Left colon (tissue), 2 donors: ENCODE results near the gene ZSWIM9. TPM values are rescaled to one million over a fixed set of nuclear protein-coding genes. Genes with fewer than 3 reads are reported as not detected.
"Not testable (repeated sequence)": the region's sequence is repeated elsewhere in the genome, so short reads cannot be mapped to it uniquely, and the experiment has no call there.

Source experiments
- ATAC-seq: fragments of 200-7000 bp; cut with Tn5 transposase; one replicate; pipeline ENCODE4 v1.9.1; 2020; ENCODE audit warnings: mild to moderate bottlenecking, moderate library complexity
- DNase-seq, 2 donors: peaks; one replicate each; pipeline ENCODE4 v3.0.0-alpha.2; 2020
- intact Hi-C, 2 donors: fragments of 100-400 bp; cut with DNase I in 1 of 2; cut with micrococcal nuclease in 1 of 2; formaldehyde crosslinking; loops; one replicate each; pipeline versions ENCODE4 v1.11.2 to v1.14.0; 2022; cut with DNase I, micrococcal nuclease
- total RNA-seq, 2 donors: library from RNA; stranded (reverse); fragmentation: NEBNext Ultra II Directional; extraction: Animal tissue kit (Norgen Biotek cat#: 25700); gene quantifications; one replicate each; pipeline ENCODE4 v1.2.1, GENCODE V29; 2021
- donor health status: DM: no; HTN: no; CAD: no.
- donor health status: DM: yes; HTN: yes; CAD: no.

ZSWIM9 gene
- total RNA-seq, 2 donors from 2014 or later = 5.8 to 7.1 TPM

- peak; percentile 93 to 95 for DNase-seq
- intact Hi-C loops = no loop called here
These were observed 33.5 kb downstream of the ZSWIM9 start for GRCh38 chr19:48203794-48204628.

DNA sequence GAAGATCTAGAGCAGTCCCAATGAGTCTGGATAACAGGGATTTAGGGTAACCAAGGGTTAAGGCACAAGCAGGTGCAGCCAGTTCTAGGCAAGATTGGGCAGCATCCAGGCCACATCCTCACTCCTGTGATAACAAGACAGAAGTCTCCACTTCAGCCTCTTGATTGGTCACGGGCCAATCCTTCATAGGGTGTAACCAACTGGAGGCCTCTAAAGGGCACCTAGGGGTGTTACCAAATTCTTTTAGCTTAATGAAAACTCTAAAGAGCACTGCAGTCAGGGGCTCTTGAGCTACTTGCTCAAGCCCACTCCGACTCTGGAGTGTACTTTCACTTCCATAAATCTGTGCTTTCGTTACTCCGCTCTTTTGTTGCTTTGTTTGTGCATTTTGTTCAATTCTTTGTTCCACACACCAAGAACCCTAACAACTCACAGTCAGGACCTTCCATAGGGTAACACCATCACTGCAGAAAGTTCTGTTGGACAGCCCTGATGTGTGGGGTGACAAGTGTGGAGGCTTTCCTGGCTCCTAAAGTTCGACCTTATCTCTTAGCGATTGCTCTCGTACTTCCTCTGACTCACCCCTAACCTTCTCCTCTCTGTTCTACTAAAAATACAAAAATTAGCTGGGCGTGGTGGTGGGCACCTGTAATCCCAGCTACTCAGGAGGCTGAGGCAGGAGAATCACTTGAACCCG is 36.1 kb downstream of the ZSWIM9 start:
- ATAC-seq (no peak), DNase-seq (no peak)
- intact Hi-C loops = no loop called here

More at GRCh38 chr19:48203794-48204628, 33.5 kb downstream of the ZSWIM9 start:
- ATAC-seq = peak; percentile 99

GRCh38 chr19:48210005-48210404 is 39.5 kb downstream of the ZSWIM9 start:
- intact Hi-C loops = no loop called here
- DNase-seq (no peak), ATAC-seq (no peak)

GRCh38 chr19:48213959-48214358 is 43.5 kb downstream of the ZSWIM9 start:
- intact Hi-C loops = no loop called here
- no peak for ATAC-seq
- DNase-seq = no peak

DNA sequence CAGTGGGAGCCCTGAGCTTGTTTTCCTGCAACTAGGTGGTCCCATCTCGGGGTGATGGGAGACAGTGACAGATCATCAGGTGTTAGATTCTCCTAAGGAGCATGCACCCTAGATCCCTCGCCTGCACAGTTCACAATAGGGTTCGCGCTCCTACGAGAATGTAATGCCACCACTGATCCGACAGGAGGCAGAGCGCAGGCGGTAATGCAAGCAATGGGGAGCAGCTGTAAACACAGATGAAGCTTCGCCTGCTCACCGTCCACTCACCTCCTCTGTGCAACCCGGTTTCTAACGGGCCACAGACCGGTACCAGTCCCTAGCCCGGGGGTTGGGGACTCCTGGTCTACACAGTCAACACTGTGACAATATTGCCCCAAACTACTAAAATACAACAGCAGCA is 46.5 kb downstream of the ZSWIM9 start:
- intact Hi-C loops = no loop called here
- no peak for ATAC-seq

DNA sequence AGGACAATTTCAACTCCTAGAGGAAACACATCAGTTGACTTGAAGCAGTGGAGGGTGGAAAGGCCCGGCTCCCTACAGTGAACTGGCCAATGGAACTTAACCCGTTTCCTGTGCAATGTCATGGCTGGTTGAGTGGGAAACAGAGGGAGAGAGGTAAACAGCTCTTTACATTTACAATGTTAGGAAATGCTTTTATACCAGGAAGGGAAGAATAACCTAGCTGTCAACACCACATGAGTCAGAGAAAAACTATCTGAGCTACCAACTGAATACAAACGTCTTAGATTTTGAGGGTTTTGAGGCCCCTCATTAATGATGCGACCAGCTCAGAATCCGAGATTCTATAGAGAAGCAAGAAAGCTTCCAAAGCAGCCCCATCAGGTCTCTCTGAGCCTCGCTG is 48.5 kb downstream of the ZSWIM9 start:
- ATAC-seq (no peak), DNase-seq (no peak)
- intact Hi-C loops = no loop called here

More for the DNA sequence above, 46.5 kb downstream of the ZSWIM9 start:
- DNase-seq = no peak

- DNase-seq, ATAC-seq, intact Hi-C loops: not testable (repeated sequence)
These were observed 50.3 kb downstream of the ZSWIM9 start for GRCh38 chr19:48220784-48221183.

DNA sequence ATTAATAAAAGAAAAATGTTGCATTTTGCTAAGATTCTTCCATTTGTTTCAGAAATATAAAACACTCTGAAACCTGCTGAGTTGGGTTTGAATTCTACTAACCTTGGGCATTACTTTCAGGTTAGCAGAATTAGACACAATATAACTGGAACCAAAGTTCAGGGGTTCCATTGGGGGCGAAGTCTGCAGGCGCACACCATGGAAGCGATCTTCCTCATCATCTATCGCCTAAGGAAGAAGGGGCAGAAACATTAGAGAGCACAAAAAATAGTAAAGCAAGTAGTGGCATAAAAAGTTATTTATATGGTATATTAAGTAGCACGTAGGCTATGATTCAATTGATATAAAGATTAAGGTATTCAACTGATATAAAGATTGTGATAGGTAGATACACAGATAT is 51.1 kb downstream of the ZSWIM9 start:
- intact Hi-C loops = no loop called here
- no peak for DNase-seq
- no peak for ATAC-seq

DNA sequence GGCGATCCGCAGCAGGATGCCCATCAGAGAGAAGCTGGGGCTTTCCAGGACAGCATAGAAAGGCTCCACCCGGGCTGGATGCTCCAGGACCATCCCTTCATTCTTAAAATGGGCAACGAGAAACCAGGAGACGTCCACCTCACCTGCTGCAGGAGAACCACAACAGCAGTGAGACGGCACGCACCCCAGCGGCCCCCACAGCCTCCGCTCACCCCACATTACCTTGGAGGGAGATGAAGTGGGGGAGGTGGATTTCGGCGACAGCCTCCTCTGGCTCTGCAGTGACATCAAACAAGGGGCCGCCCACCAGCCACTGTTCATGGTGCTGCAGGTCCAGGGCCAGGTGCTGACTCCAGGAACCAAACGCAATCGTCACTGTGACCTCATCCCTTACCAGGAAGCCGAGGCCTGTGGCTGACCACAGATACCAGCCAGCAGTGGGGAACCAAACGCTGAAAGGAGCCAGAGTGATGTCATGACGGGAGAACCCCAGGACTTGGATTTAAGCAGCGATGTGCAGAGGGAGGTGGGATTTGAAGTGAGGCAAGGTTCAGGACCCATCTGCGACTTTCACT is 60.2 kb downstream of the ZSWIM9 start:
- ATAC-seq (no peak), DNase-seq (no peak)
- intact Hi-C loops = no loop called here

DNA sequence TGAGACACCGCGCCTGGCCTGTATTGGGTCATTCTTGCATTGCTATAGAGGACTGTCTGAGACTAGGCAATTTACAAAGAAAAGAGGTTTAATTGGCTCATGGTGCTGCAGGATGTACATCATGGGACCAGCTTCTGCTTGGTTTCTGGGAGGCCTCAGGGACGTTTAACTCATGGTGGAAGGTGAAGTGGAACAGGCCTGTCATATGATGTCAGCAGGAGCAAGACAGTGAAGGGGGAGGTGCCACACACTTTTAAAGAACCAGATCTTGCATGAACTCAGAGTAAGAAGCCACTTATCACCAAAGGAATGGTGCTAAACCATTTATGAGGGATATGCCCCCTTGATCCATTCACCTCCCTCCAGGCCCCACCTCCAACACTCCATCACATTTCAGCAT is 66.6 kb downstream of the ZSWIM9 start:
- DNase-seq (no peak), ATAC-seq (no peak)
- intact Hi-C loops = no loop called here

DNA sequence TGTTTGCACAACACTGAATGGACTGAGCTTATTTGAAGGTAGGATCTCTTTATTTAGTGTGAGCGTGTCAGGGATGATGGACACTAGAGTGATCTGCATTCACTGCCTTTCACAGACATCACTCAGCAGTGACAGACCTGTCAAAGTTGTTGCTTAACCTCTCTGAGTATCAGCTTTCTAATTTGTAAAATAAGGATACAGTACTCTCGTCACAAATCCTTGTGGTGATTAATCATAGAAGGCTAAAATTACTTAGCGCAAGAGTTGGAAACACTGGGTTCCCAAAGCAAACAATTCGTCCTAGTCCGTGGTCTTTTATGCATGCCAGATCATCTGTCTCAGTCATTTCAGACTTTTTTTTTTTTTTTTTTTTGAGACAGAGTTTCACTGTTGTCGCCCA is 68.6 kb downstream of the ZSWIM9 start:
- DNase-seq = no peak
- ATAC-seq = no peak
- intact Hi-C loops = no loop called here

DNA sequence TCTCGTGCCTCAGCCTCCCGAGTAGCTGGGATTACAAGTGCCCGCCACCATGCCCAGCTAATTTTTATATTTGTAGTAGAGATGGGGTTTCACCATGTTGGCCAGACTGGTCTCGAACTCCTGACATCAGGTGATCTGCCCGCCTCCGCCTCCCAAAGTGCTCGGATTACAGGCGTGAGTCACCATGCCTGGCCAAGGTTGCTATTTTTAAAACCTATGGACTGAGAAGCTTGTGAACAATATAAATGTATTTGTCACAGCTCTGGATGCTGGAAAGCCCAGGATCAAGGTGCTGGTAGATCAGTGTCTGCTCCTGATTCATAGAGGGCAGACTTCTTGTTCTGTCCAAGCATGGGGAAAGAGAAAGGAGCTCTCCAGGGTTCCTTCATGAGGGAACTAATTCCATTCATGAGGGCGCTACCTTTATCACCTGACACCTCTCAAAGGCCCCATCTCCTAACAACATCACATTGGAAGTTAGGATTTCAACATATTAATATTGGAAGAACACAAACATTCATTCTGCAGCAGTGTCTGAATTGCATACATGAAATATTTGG is 69.2 kb downstream of the ZSWIM9 start:
- intact Hi-C loops = no loop called here
- no peak for ATAC-seq
- no peak for DNase-seq

DNA sequence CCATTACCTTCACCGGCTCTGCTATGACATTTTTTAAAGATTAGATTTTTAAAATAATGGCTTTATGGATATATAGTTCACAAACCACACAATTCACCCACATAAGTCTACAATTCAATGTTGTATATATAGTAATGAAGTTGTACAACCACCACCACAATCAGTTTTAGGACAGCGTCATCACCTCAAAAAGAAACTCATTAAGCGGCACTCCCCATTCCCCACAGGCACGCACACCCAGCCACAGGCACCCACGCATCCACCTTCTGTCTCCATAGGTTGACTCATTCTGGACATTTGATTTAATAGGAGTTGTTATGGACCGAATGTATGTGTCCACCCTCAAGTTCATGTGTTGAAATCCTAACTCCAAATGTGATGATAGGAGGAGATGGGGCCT is 71.3 kb downstream of the ZSWIM9 start:
- DNase-seq, ATAC-seq, intact Hi-C loops: not testable (repeated sequence)

- intact Hi-C loops = no loop called here
- DNase-seq = no peak
- ATAC-seq = no peak
These were observed 73.8 kb downstream of the ZSWIM9 start for GRCh38 chr19:48244281-48244680.

GRCh38 chr19:48246101-48246500 is 75.6 kb downstream of the ZSWIM9 start:
- DNase-seq (no peak), ATAC-seq (no peak)
- intact Hi-C loops = no loop called here

GRCh38 chr19:48247212-48247611 is 76.7 kb downstream of the ZSWIM9 start:
- ATAC-seq (no peak), DNase-seq (no peak)
- intact Hi-C loops = no loop called here
